Gastroesophageal sphincter (tissue), 4 donors: Measurements from ENCODE around the gene IFT122. TPM values are rescaled to one million over a fixed set of nuclear protein-coding genes. Genes with fewer than 3 reads are reported as not detected.

ENCODE experiments used
- ATAC-seq: fragments of 150-250 bp; one replicate; pipeline ENCODE4 v1.9.1; 2016; ENCODE audit warnings: mild to moderate bottlenecking, moderate library complexity
- H3K27ac ChIP-seq, 4 donors: fragments of 200-600 bp; sonication (generic) in 3 of 4; 1 replicate in 3 of 4; 2 replicates in 1 of 4; pipeline ENCODE4 v1.5.1; 2016 to 2019
- H3K27me3 ChIP-seq: fragments of 200-600 bp; sonication (generic); one replicate; pipeline ENCODE4 v1.5.1; 2019
- H3K36me3 ChIP-seq, 2 donors: fragments of 200-600 bp; sonication (generic); one replicate each; pipeline ENCODE4 v1.5.1; 2019; ENCODE audit warnings: control low read depth in 1 of 2
- H3K4me1 ChIP-seq, 3 donors: fragments of 200-600 bp; sonication (generic); 1 replicate in 2 of 3; 2 replicates in 1 of 3; pipeline ENCODE4 v1.5.1; 2016 to 2019; ENCODE audit warnings: control low read depth in 2 of 3
- H3K4me3 ChIP-seq, 2 donors: fragments of 200-600 bp; sonication (generic); one replicate each; pipeline ENCODE4 v1.5.1; 2019; ENCODE audit warnings: mild to moderate bottlenecking in 1 of 2, moderate library complexity in 1 of 2
- H3K9me3 ChIP-seq, 3 donors: fragments of 200-600 bp; sonication (generic); one replicate each; pipeline ENCODE4 v1.5.1; 2017 to 2019; ENCODE audit warnings: control low read depth in 2 of 3
- EP300 ChIP-seq: sonication (generic); formaldehyde crosslinking; IDR thresholded peaks from one replicate; pipeline ENCODE4 v1.6.1; 2017; ENCODE audit warnings: antibody characterized with exemption, mild to moderate bottlenecking
- POLR2A ChIP-seq, 2 donors: fragments of 450-650 bp; IDR thresholded peaks; one replicate each; pipeline ENCODE4 v1.6.1; 2017; ENCODE audit warnings: antibody characterized with exemption in 2 of 2, mild to moderate bottlenecking in 2 of 2, moderate library complexity in 1 of 2
- POLR2AphosphoS5 ChIP-seq: sonication (generic); formaldehyde crosslinking; IDR thresholded peaks from one replicate; pipeline ENCODE4 v1.6.1; 2017; ENCODE audit warnings: antibody characterized with exemption
- WGBS, 2 donors: methylation state at CpG; one replicate each; pipeline ENCODE4 v1.1.5; 2018; ENCODE audit warnings: low coverage in 1 of 2; 5-methylcytosine and 5-hydroxymethylcytosine counted together
- total RNA-seq, 4 donors: library from RNA; depleted of rRNA; stranded (reverse); fragments of >200 nt; gene quantifications; one replicate each; pipeline ENCODE4 v1.1.0, GENCODE V29; 2016
- TF ChIP-seq, protein P1 (sequence below), 4 experiments: fragments of 200-600 bp in 2 of 4; fragments of 450-650 bp in 2 of 4; sonication (generic) in 1 of 4; IDR thresholded peaks; one replicate each; pipeline ENCODE4 v1.5.1; 2017 to 2019; ENCODE audit warnings: antibody characterized with exemption in 4 of 4, mild to moderate bottlenecking in 2 of 4, moderate library complexity in 2 of 4

IFT122 gene
- total RNA-seq, 4 donors from 2014 or later: 18.1 to 38.3 (median 26.8) TPM

DNA sequence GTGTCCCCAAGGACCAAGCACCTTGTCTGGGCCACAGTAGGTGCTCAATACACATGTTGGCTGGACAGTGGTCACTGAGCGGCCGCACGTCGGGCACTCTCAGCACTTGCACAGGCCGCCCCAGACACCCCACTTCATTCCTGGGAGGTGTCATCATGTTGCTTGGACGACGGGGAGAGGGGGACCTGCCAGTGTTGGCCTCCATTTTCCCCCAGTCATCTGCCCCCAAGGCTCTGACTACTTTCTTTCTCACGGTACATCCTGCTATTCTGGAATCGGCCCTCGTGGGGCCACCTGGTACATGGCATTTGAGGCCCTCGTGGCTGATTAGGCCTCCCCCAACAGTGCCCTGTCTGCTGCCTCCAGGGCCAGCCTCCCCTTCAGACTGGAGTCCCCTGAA, 87.2 kb downstream of the IFT122 start:
- peaks cover 0 to 6% (median 0%) of the 10 kb centered on the region in 3 donors for H3K4me1 ChIP-seq
- WGBS, 2 donors: 90 to 100% methylated on average over 1 to 8 of the region's 11 CpGs
- H3K4me3 ChIP-seq: no peak overlapping the region
- no peak for ATAC-seq
- no peak for TF ChIP-seq EP300
- no peak for TF ChIP-seq POLR2A (IDR thresholded peaks at IDR 0.05)
- TF ChIP-seq, protein P1, sequence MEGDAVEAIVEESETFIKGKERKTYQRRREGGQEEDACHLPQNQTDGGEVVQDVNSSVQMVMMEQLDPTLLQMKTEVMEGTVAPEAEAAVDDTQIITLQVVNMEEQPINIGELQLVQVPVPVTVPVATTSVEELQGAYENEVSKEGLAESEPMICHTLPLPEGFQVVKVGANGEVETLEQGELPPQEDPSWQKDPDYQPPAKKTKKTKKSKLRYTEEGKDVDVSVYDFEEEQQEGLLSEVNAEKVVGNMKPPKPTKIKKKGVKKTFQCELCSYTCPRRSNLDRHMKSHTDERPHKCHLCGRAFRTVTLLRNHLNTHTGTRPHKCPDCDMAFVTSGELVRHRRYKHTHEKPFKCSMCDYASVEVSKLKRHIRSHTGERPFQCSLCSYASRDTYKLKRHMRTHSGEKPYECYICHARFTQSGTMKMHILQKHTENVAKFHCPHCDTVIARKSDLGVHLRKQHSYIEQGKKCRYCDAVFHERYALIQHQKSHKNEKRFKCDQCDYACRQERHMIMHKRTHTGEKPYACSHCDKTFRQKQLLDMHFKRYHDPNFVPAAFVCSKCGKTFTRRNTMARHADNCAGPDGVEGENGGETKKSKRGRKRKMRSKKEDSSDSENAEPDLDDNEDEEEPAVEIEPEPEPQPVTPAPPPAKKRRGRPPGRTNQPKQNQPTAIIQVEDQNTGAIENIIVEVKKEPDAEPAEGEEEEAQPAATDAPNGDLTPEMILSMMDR (IDR thresholded peaks at IDR 0.05): no peak
- TF ChIP-seq POLR2AphosphoS5: no peak
- H3K27ac ChIP-seq: no peak overlapping the region
- H3K36me3 ChIP-seq: no peaks in the 10 kb centered on the region
- no peaks in the 10 kb centered on the region for H3K27me3 ChIP-seq
- no peaks in the 10 kb centered on the region for H3K9me3 ChIP-seq

DNA sequence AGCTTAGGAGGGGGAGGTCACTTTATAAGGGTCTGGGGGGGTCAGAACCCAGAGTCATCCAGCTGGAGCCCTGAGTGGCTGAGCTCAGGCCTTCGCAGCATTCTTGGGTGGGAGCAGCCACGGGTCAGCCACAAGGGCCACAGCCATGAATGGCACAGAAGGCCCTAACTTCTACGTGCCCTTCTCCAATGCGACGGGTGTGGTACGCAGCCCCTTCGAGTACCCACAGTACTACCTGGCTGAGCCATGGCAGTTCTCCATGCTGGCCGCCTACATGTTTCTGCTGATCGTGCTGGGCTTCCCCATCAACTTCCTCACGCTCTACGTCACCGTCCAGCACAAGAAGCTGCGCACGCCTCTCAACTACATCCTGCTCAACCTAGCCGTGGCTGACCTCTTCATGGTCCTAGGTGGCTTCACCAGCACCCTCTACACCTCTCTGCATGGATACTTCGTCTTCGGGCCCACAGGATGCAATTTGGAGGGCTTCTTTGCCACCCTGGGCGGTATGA, 88.6 kb downstream of the IFT122 start, which contains the start of gene RHO:
RHO (plus strand) TSS at position 51 of the 512 bp plus-strand sequence; CDS start at position 146, 95 bp downstream.
- Histone ChIP-seq H3K27me3 (no peaks in the 10 kb centered on the region), H3K36me3 (no peaks in the 10 kb centered on the region), H3K27ac (no peak within 1 kb of the TSS), H3K4me1 (peaks cover 0 to 6% (median 0%) of the 10 kb centered on the region in 3 donors), H3K9me3 (no peaks in the 10 kb centered on the region), H3K4me3 (no peak within 1 kb of the TSS)
- no peak for ATAC-seq
- TF ChIP-seq POLR2A (IDR thresholded peaks at IDR 0.05): no peak
- no peak for TF ChIP-seq POLR2AphosphoS5
- TF ChIP-seq, protein P1 (IDR thresholded peaks at IDR 0.05): no peak
- no peak for TF ChIP-seq EP300
- 95 to 97% methylated on average over 8 to 13 of the region's 18 CpGs for WGBS, 2 donors

DNA sequence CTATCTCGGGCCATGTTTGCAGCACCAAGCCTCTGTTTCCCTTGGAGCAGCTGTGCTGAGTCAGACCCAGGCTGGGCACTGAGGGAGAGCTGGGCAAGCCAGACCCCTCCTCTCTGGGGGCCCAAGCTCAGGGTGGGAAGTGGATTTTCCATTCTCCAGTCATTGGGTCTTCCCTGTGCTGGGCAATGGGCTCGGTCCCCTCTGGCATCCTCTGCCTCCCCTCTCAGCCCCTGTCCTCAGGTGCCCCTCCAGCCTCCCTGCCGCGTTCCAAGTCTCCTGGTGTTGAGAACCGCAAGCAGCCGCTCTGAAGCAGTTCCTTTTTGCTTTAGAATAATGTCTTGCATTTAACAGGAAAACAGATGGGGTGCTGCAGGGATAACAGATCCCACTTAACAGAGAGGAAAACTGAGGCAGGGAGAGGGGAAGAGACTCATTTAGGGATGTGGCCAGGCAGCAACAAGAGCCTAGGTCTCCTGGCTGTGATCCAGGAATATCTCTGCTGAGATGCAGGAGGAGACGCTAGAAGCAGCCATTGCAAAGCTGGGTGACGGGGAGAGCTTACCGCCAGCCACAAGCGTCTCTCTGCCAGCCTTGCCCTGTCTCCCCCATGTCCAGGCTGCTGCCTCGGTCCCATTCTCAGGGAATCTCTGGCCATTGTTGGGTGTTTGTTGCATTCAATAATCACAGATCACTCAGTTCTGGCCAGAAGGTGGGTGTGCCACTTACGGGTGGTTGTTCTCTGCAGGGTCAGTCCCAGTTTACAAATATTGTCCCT, 89.6 kb downstream of the IFT122 start:
- H3K4me1 ChIP-seq: peaks cover 0 to 6% (median 0%) of the 10 kb centered on the region in 3 donors
- no peak for ATAC-seq
- H3K4me3 ChIP-seq: no peak overlapping the region
- H3K36me3 ChIP-seq: no peaks in the 10 kb centered on the region
- no peaks in the 10 kb centered on the region for H3K27me3 ChIP-seq
- 79% methylated on average over 6 of the region's 12 CpGs; no CpG with 5 or more reads in 1 of the 2 donors for WGBS, 2 donors
- no peaks in the 10 kb centered on the region for H3K9me3 ChIP-seq
- TF ChIP-seq EP300 (no peak), POLR2A (IDR thresholded peaks at IDR 0.05) (no peak), POLR2AphosphoS5 (no peak)
- TF ChIP-seq, protein P1 (IDR thresholded peaks at IDR 0.05): no peak
- no peak overlapping the region for H3K27ac ChIP-seq

DNA sequence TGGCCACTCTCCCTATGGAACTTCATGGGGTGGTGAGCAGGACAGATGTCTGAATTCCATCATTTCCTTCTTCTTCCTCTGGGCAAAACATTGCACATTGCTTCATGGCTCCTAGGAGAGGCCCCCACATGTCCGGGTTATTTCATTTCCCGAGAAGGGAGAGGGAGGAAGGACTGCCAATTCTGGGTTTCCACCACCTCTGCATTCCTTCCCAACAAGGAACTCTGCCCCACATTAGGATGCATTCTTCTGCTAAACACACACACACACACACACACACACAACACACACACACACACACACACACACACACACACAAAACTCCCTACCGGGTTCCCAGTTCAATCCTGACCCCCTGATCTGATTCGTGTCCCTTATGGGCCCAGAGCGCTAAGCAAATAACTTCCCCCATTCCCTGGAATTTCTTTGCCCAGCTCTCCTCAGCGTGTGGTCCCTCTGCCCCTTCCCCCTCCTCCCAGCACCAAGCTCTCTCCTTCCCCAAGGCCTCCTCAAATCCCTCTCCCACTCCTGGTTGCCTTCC, 90.3 kb downstream of the IFT122 start:
- no peak overlapping the region for H3K27ac ChIP-seq
- no peak for ATAC-seq
- TF ChIP-seq POLR2AphosphoS5 (no peak), POLR2A (IDR thresholded peaks at IDR 0.05) (no peak), EP300 (no peak)
- TF ChIP-seq, protein P1 (IDR thresholded peaks at IDR 0.05): no peak
- H3K4me3 ChIP-seq: no peak overlapping the region
- H3K36me3 ChIP-seq: no peaks in the 10 kb centered on the region
- no peaks in the 10 kb centered on the region for H3K27me3 ChIP-seq
- peaks cover 0 to 6% (median 0%) of the 10 kb centered on the region in 3 donors for H3K4me1 ChIP-seq
- 39 to 47% methylated on average over 4 to 6 of the region's 6 CpGs for WGBS, 2 donors
- no peaks in the 10 kb centered on the region for H3K9me3 ChIP-seq
